ENCODE results near the gene KPNB1.

DNA sequence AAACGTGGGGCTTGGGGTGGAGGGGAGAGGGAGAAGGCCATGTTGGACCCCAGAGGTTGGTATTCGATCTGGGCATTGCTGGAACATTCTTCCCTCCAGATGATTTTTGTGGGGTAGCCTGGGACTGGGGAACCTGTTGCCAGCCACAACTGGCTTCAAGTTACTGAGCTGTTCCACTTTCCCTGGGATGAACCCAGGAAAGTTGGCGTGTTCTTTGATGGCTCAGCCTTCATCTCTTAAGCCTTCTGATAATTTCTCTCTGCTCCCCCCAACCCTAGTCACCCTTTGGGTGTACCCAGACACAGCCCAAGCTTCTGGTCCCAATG lies 85.4 kb downstream of the KPNB1 start:
- no peak for TF ChIP-seq POLR2A (IDR thresholded peaks at IDR 0.05)
- TF ChIP-seq, protein P1, sequence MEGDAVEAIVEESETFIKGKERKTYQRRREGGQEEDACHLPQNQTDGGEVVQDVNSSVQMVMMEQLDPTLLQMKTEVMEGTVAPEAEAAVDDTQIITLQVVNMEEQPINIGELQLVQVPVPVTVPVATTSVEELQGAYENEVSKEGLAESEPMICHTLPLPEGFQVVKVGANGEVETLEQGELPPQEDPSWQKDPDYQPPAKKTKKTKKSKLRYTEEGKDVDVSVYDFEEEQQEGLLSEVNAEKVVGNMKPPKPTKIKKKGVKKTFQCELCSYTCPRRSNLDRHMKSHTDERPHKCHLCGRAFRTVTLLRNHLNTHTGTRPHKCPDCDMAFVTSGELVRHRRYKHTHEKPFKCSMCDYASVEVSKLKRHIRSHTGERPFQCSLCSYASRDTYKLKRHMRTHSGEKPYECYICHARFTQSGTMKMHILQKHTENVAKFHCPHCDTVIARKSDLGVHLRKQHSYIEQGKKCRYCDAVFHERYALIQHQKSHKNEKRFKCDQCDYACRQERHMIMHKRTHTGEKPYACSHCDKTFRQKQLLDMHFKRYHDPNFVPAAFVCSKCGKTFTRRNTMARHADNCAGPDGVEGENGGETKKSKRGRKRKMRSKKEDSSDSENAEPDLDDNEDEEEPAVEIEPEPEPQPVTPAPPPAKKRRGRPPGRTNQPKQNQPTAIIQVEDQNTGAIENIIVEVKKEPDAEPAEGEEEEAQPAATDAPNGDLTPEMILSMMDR (IDR thresholded peaks at IDR 0.05), result no peak

Measured in ovary (tissue), 3 donors.